ENCODE results near the gene SNTB2. TPM values are rescaled to one million over a fixed set of nuclear protein-coding genes. Genes with fewer than 3 reads are reported as not detected.
A peak's percentile ranks its signal among the peaks of the same experiment; 100 is the strongest.

Gene SNTB2
- total and polyA plus RNA-seq, 2 of the 13 experiments (the other 11 are each of a cell fraction or from before 2014, with no cell fraction given), result 11.5 to 19.2 TPM

- TF ChIP-seq SSRP1 (CRISPR knock-in tag; IDR thresholded peaks at IDR 0.05) (no peak), FOXP1 (IDR thresholded peaks at IDR 0.05) (no peak), FOXP1 (CRISPR knock-in tag; IDR thresholded peaks at IDR 0.05) (no peak), ZNF484 (CRISPR knock-in tag; IDR thresholded peaks at IDR 0.05; ENCODE audit: borderline replicate concordance, low read depth) (no peak), FOXC1 (CRISPR knock-in tag; IDR thresholded peaks at IDR 0.05; ENCODE audit: borderline replicate concordance) (no peak), ZC3H4 (CRISPR knock-in tag; IDR thresholded peaks at IDR 0.05; ENCODE audit: borderline replicate concordance) (no peak), SIN3B (IDR thresholded peaks at IDR 0.05; ENCODE audit: low read length) (no peak), MXI1 (IDR thresholded peaks at IDR 0.05; ENCODE audit: borderline replicate concordance, low read depth, low read length) (no peak), ZBTB38 (CRISPR knock-in tag; IDR thresholded peaks at IDR 0.05) (no peak), IRX3 (CRISPR knock-in tag; IDR thresholded peaks at IDR 0.05; ENCODE audit: borderline replicate concordance, low read depth) (no peak), ZNF326 (CRISPR knock-in tag; IDR thresholded peaks at IDR 0.05; ENCODE audit: borderline replicate concordance) (no peak), ZNF407 (CRISPR knock-in tag; IDR thresholded peaks at IDR 0.05; ENCODE audit: not compliant biosample characterization) (no peak), KDM6A (CRISPR knock-in tag; IDR thresholded peaks at IDR 0.05; ENCODE audit: low read depth) (no peak), POLR2AphosphoS5 (IDR thresholded peaks at IDR 0.05; ENCODE audit: low read depth, low read length) (0 out of 2 replicates have a peak, but pooled peaks have one; percentile 6), NR2F6 (IDR thresholded peaks at IDR 0.05) (peak; percentile 72; the same call in 1 of the 2 replicates), NR2F6 (CRISPR knock-in tag; IDR thresholded peaks at IDR 0.05) (peak; percentile 42; the same call in 1 of the 2 replicates), ZNF710 (CRISPR knock-in tag; IDR thresholded peaks at IDR 0.05; ENCODE audit: borderline replicate concordance) (no peak), MLLT10 (CRISPR knock-in tag; IDR thresholded peaks at IDR 0.05) (no peak), RBFOX2 (IDR thresholded peaks at IDR 0.05; ENCODE audit: low read depth, low read length) (peak; percentile 49), ZNF143 (CRISPR knock-in tag; IDR thresholded peaks at IDR 0.05) (no peak)
- TF ChIP-seq, protein P1, sequence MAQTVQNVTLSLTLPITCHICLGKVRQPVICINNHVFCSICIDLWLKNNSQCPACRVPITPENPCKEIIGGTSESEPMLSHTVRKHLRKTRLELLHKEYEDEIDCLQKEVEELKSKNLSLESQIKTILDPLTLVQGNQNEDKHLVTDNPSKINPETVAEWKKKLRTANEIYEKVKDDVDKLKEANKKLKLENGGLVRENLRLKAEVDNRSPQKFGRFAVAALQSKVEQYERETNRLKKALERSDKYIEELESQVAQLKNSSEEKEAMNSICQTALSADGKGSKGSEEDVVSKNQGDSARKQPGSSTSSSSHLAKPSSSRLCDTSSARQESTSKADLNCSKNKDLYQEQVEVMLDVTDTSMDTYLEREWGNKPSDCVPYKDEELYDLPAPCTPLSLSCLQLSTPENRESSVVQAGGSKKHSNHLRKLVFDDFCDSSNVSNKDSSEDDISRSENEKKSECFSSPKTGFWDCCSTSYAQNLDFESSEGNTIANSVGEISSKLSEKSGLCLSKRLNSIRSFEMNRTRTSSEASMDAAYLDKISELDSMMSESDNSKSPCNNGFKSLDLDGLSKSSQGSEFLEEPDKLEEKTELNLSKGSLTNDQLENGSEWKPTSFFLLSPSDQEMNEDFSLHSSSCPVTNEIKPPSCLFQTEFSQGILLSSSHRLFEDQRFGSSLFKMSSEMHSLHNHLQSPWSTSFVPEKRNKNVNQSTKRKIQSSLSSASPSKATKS (CRISPR knock-in tag; IDR thresholded peaks at IDR 0.05), result no peak
These were observed 131.9 kb downstream of the SNTB2 start (continued) for GRCh38 chr16:69318911-69319289.
